ENCODE data around the gene CREBBP.

The CREBBP gene

GRCh38 chr16:3761375-3762106, 119.0 kb downstream of the CREBBP start:
- DNase-seq: no peak

GRCh38 chr16:3760518-3760917, 120.0 kb downstream of the CREBBP start:
- DNase-seq: no peak

GRCh38 chr16:3759736-3760135, 120.8 kb downstream of the CREBBP start:
- DNase-seq: no peak

- DNase-seq: no peak
Observed at GRCh38 chr16:3756113-3756512, 124.4 kb downstream of the CREBBP start.

GRCh38 chr16:3755249-3755648, 125.3 kb downstream of the CREBBP start:
- DNase-seq: no peak

GRCh38 chr16:3754772-3755171, 125.7 kb downstream of the CREBBP start:
- DNase-seq: no peak

GRCh38 chr16:3754081-3754703, 126.3 kb downstream of the CREBBP start:
- no peak for DNase-seq

- no peak for DNase-seq
Observed at GRCh38 chr16:3752984-3753383, 127.5 kb downstream of the CREBBP start.

GRCh38 chr16:3751878-3752277, 128.6 kb downstream of the CREBBP start:
- no peak for DNase-seq

GRCh38 chr16:3748307-3748706, 132.2 kb downstream of the CREBBP start:
- DNase-seq: no peak

GRCh38 chr16:3745751-3746355, 134.7 kb downstream of the CREBBP start:
- DNase-seq: no peak

- no peak for DNase-seq
Observed at GRCh38 chr16:3744018-3744417, 136.5 kb downstream of the CREBBP start.

GRCh38 chr16:3740934-3741333, 139.6 kb downstream of the CREBBP start:
- DNase-seq: no peak

GRCh38 chr16:3740186-3740585, 140.3 kb downstream of the CREBBP start:
- DNase-seq: no peak

GRCh38 chr16:3739636-3740035, 140.9 kb downstream of the CREBBP start:
- no peak for DNase-seq

GRCh38 chr16:3738541-3738940, 142.0 kb downstream of the CREBBP start:
- DNase-seq: no peak

GRCh38 chr16:3738128-3738527, 142.4 kb downstream of the CREBBP start:
- DNase-seq: no peak

GRCh38 chr16:3737181-3737580, 143.3 kb downstream of the CREBBP start:
- no peak for DNase-seq

- DNase-seq: no peak
Observed at GRCh38 chr16:3736116-3736515, 144.4 kb downstream of the CREBBP start.

- no peak for DNase-seq
Observed at GRCh38 chr16:3735541-3735940, 145.0 kb downstream of the CREBBP start.

- DNase-seq: no peak
Observed at GRCh38 chr16:3734758-3735221, 145.7 kb downstream of the CREBBP start.

GRCh38 chr16:3734084-3734757, 146.3 kb downstream of the CREBBP start:
- no peak for DNase-seq

- no peak for DNase-seq
Observed at GRCh38 chr16:3732171-3732570, 148.3 kb downstream of the CREBBP start.
